GM18868 (cell line): ENCODE data around the gene HSPA12B.

Experiments used
- ATAC-seq: cut with Tn5 transposase; IDR thresholded peaks from one replicate; pipeline ENCODE4 v1.9.1; 2021; ENCODE audit warnings: mild to moderate bottlenecking, moderate library complexity; ENCODE audit not compliant: unreplicated experiment

Gene HSPA12B

GRCh38 chr20:3729378-3729777 lies 3.1 kb upstream of the HSPA12B start:
- ATAC-seq, result no peak

- no peak for ATAC-seq
Measured at GRCh38 chr20:3729811-3730540, 2.5 kb upstream of the HSPA12B start.

GRCh38 chr20:3730803-3731672 lies 1.4 kb upstream of the HSPA12B start:
- no peak for ATAC-seq

- no peak for ATAC-seq
Measured at GRCh38 chr20:3731944-3732326, 550 bp upstream of the HSPA12B start.

GRCh38 chr20:3733119-3733995 lies 872 bp downstream of the HSPA12B start:
- ATAC-seq, result no peak

GRCh38 chr20:3734111-3734843 lies 1.8 kb downstream of the HSPA12B start:
- ATAC-seq, result no peak

- ATAC-seq, result no peak
Measured at GRCh38 chr20:3735768-3736167, 3.3 kb downstream of the HSPA12B start.

- no peak for ATAC-seq
Measured at GRCh38 chr20:3738111-3739053, 5.9 kb downstream of the HSPA12B start.

GRCh38 chr20:3739054-3739925 lies 6.8 kb downstream of the HSPA12B start:
- ATAC-seq, result no peak

GRCh38 chr20:3739926-3740451 lies 7.5 kb downstream of the HSPA12B start:
- no peak for ATAC-seq

GRCh38 chr20:3740615-3741301 lies 8.3 kb downstream of the HSPA12B start:
- ATAC-seq, result no peak

- no peak for ATAC-seq
Measured at GRCh38 chr20:3741836-3742458, 9.5 kb downstream of the HSPA12B start.

GRCh38 chr20:3743251-3743650 lies 10.8 kb downstream of the HSPA12B start:
- no peak for ATAC-seq

- no peak for ATAC-seq
Measured at GRCh38 chr20:3744037-3744436, 11.6 kb downstream of the HSPA12B start.

GRCh38 chr20:3744806-3745685 lies 12.6 kb downstream of the HSPA12B start:
- peak; percentile 52 for ATAC-seq

GRCh38 chr20:3745686-3746173 lies 13.2 kb downstream of the HSPA12B start:
- no peak for ATAC-seq
